SH-SY5Y (cell line): ENCODE measurements around the gene SLC7A8.

Source experiments
- GATA2 ChIP-seq: IDR thresholded peaks from 2 replicates; pipeline ENCODE4 v1.6.1; 2011; ENCODE audit warnings: mild to moderate bottlenecking, low read depth, low read length
- GATA3 ChIP-seq: IDR thresholded peaks from 2 replicates; pipeline ENCODE4 v1.6.1; 2011; ENCODE audit warnings: low read depth, mild to moderate bottlenecking, low read length, moderate library complexity

DNA sequence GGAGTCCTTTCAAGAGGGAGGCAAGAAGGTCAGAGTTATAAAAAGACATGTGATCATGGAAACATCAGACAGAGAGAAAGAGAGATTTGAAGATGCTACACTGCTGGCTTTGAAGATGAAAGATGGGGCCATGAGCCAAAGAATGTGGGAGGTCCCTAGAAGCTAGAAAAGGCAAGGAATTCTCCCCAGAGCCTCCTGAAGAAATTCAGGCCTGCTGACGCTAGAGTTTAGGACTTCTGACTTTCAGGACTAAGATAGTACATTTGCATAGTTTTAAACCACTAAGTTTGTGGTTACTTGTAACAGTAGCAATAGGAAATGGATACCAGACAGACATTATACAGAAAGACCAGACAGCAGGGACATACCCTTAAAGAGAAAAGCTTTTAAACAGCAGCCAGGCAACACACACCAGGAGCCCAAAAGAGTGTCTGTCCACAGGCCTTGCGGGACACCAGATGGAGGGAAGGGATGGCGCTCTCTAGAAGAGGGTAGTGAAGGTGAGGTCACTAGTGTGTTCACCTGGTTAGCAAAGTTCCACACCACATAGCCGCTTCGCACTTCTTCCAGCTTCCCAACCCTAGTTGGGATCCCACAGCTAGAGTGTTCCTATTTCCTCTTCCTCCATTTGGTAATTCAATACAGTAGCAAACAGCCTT, 34.7 kb downstream of the SLC7A8 start:
- no peak for TF ChIP-seq GATA2
- TF ChIP-seq GATA3, result no peak
